GM12801 (cell line): ENCODE results near the gene RAB11B.

Source experiments
- TF ChIP-seq, protein P1 (sequence below): IDR thresholded peaks from one replicate; pipeline ENCODE4 v1.5.1; 2011; ENCODE audit warnings: control low read depth; ENCODE audit not compliant: insufficient read length; ENCODE audit errors: extremely low read depth

Gene RAB11B

DNA sequence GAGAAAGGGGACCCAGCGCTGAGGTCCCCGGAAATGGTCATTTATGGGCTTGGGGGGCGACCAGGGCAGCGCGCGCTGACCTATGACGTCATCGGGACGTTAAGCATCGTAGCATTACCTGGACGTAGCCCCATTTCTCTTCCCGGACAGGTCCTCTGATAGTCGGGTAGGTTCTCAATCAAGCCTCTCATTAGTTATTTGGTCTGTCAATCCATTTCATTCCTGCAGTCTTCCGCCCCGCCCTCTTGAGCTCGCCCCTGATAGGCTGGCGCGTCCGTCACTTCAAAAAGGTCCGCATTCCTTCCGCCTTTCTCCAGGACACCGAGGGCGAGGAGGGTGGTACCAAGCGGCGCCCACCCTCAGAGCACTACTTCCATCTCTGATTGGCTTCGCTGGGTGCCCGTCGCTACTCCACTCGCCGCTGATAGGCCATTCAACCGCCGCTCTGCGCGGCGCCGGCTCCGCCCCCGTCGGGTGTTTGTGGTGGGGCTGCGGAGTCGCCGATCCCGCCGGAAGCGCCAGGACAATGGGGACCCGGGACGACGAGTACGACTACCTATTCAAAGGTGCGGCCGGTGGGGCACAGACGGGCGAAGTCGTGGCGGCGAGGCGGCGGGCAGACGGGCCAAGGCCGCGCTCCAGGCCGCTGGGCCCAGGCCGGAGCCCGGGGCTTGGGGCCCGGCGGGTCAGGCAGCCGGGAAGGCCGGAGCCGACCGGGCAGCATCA is at the start of gene RAB11B:
Gene RAB11B, plus strand, starts transcription at position 470 of the 726 bp plus-strand sequence. Its CDS starts 57 bp downstream, at position 527.
- TF ChIP-seq, protein P1, sequence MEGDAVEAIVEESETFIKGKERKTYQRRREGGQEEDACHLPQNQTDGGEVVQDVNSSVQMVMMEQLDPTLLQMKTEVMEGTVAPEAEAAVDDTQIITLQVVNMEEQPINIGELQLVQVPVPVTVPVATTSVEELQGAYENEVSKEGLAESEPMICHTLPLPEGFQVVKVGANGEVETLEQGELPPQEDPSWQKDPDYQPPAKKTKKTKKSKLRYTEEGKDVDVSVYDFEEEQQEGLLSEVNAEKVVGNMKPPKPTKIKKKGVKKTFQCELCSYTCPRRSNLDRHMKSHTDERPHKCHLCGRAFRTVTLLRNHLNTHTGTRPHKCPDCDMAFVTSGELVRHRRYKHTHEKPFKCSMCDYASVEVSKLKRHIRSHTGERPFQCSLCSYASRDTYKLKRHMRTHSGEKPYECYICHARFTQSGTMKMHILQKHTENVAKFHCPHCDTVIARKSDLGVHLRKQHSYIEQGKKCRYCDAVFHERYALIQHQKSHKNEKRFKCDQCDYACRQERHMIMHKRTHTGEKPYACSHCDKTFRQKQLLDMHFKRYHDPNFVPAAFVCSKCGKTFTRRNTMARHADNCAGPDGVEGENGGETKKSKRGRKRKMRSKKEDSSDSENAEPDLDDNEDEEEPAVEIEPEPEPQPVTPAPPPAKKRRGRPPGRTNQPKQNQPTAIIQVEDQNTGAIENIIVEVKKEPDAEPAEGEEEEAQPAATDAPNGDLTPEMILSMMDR = no peak

DNA sequence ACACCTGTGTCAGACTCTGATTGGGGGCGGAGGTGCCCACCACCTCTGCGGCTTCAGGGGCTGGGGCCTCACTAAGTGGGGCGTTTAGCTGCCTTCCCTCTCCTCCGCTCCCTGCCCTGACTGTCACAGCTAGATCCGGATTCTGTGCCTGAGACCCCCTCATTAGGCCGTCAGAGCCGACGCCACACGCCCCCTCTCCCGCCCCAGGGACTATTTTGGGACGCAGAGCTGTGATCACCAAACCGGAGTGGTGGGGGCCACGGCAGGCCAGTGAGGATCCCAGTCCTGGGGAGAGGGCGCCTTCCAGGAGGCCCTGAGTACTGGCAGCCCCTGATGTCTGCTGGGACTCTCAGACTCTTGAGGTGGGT is 47.9 kb upstream of the RAB11B start:
- TF ChIP-seq, protein P1 = no peak

DNA sequence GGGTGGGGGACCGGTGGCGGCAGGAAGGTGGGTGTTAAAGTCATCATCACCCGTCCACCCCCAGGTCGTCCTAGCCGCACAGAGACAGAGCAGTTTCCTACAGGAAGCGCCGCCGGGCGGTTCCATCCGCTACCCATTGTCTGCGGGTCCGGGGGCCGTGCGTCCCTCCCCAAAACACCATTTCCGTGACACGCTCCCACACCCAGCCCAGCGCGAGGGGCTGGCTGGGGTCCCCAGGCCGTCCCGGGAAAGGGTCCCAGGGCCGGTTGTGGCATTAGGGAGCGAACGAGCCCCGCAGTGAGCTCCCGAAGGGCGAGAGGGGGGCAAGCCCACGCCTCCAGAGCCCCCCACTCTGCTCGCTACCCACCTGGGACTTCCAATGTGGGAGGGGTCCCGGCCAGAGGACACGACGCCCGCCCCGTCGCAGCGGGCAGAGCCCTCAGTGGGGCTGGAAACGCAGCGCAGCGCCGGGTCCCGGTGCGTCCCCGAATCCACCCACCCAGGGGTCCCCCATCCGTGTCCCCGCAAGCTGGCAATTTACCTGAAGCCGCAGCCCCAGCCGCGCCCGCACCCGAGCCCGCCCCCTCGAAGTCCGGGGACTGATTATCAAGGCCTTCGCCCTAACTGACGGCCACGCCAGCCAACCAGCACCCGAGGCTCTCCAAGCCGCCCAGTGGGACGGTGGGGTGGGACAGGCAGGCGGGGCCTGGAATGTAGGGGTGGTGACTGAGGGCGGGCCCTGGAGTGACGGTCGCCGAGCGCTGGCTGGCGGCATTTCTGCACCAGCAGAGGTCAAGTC is 47.3 kb upstream of the RAB11B start, which contains the start of gene KANK3:
Gene KANK3, minus strand, starts transcription at position 579 of the 799 bp plus-strand sequence. CDS start 5,434 bp downstream, outside the sequence.
- TF ChIP-seq, protein P1 = no peak

DNA sequence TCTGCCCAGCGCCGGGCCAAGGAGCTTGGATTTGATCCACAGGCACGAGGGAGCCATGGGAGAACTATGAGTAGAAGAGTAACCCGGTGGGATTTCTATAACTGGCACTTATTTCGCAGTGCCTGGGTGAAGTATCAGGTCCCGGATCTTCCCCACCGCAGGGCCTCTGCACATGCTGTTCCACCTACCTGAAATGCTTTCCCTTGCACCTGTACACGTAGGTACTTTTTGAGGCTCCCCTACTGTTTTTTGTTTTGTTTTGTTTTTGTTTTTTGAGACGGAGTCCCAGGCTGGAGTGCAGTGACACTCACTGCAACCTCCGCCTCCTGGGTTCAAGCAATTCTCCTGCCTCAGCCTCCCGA is 46.7 kb upstream of the RAB11B start:
- TF ChIP-seq, protein P1 = no peak

DNA sequence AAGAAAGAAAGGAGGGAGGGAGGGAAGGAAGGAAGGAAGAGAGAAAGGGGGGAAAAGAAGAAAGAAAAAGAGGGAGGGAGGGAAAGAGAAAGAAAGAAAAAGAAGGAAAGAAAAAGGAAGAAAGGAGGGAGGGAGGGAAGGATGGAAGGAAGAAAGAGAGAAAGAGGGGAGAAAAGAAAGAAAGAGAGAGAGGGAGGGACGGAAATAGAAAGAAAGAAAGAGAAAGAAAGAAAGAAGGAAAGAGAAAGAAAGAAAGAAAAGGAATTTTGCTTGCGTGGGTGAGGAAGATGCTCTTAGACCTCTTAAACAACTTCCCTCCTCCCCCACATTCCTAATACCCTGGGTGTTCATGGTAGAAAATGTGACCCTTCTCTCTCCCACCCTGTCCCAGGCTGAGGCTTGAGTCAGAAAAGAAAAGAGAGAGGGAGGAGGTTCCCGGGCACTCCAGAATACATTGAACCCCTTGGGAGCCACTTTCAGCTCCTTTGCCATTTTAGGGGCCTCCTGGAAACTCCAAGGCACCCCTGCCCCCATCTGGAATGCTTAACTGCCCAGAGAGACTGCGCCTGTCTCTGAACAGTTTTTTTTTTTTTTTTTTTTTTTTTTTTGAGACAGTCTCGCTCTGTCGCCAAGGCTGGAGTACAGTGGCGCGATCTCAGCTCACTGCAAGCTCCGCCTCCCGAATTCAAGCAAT is 37.9 kb upstream of the RAB11B start:
- TF ChIP-seq, protein P1 = no peak

DNA sequence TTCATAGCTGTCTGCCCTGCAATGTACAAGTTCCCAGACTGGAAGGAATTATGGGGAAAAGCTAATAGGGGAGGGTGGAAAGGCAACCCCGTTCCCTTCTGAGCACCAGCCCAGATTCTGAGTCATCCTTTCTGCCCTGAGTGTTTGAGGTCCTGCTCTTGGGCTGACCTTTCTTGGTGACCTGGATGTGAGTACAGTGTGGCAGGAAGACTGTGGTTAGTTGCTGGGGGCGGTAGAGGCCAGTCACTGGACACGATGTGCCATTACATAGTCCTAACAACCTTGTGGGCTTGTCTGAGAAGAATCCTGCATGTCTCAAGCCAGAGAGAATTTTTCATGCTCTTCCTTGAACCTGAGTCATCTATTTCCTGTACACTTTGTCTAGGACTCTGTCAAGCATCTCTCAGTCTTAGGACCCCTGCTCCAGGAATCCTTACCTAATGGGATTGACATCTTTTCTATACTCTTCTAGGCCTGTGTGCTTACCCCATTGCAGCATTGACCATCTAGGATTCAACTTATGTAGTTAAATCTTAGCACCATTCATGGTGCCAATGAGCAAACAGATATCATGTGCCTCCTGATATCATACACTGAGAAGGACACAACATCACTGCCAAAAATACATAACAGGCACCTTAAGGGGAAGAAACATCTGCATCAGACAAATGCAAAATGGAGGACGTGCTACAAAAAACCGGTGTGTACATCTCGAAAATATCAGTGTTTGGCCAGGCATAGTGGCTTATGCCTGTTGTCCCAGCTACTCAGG is 34.3 kb upstream of the RAB11B start:
- TF ChIP-seq, protein P1 = no peak
